ENCODE data around the gene C2CD4A. TPM values are rescaled to one million over a fixed set of nuclear protein-coding genes. Genes with fewer than 3 reads are reported as not detected.
A peak's percentile ranks its signal among the peaks of the same experiment; 100 is the strongest.

C2CD4A gene
- total and polyA plus RNA-seq, 9 of the 15 experiments (the other 6 are each of a cell fraction or from before 2014, with no cell fraction given): not detected

DNA sequence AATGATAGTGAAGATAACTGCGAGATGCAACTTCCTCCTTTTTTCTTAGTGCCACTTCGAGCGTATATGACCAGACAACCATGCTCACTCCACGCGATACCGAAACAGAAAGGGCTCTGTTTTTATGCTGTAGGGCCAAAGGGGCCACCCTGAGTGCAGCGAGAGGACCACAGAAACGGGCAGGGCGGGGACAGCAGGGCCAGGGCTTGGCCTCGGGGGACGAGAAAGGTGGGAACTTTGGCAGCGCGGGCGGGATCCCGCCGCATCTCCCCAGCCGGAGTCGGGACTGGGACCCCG, 7.0 kb upstream of the C2CD4A start (continued):
- TF ChIP-seq, protein P1, sequence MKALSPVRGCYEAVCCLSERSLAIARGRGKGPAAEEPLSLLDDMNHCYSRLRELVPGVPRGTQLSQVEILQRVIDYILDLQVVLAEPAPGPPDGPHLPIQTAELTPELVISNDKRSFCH (CRISPR knock-in tag; IDR thresholded peaks at IDR 0.05): no peak
- TF ChIP-seq, protein P1 (tag; IDR thresholded peaks at IDR 0.05): no peak
- no peak for TF ChIP-seq CEBPB (tag; IDR thresholded peaks at IDR 0.05)
- TF ChIP-seq SMARCC2 (IDR thresholded peaks at IDR 0.05; ENCODE audit: low read depth): no peak
- no peak for TF ChIP-seq ZFX (CRISPR knock-in tag; IDR thresholded peaks at IDR 0.05)
- no peak for TF ChIP-seq ZNF830 (CRISPR knock-in tag; IDR thresholded peaks at IDR 0.05)
- TF ChIP-seq, protein P2, sequence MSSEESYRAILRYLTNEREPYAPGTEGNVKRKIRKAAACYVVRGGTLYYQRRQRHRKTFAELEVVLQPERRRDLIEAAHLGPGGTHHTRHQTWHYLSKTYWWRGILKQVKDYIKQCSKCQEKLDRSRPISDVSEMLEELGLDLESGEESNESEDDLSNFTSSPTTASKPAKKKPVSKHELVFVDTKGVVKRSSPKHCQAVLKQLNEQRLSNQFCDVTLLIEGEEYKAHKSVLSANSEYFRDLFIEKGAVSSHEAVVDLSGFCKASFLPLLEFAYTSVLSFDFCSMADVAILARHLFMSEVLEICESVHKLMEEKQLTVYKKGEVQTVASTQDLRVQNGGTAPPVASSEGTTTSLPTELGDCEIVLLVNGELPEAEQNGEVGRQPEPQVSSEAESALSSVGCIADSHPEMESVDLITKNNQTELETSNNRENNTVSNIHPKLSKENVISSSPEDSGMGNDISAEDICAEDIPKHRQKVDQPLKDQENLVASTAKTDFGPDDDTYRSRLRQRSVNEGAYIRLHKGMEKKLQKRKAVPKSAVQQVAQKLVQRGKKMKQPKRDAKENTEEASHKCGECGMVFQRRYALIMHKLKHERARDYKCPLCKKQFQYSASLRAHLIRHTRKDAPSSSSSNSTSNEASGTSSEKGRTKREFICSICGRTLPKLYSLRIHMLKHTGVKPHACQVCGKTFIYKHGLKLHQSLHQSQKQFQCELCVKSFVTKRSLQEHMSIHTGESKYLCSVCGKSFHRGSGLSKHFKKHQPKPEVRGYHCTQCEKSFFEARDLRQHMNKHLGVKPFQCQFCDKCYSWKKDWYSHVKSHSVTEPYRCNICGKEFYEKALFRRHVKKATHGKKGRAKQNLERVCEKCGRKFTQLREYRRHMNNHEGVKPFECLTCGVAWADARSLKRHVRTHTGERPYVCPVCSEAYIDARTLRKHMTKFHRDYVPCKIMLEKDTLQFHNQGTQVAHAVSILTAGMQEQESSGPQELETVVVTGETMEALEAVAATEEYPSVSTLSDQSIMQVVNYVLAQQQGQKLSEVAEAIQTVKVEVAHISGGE (CRISPR knock-in tag; IDR thresholded peaks at IDR 0.05): no peak
- TF ChIP-seq CREM (IDR thresholded peaks at IDR 0.05; ENCODE audit: low read depth): peak; percentile 27; the same call in 1 of the 2 replicates
- no peak for TF ChIP-seq RBM34 (IDR thresholded peaks at IDR 0.05; ENCODE audit: borderline replicate concordance, insufficient read depth, low read length)
- TF ChIP-seq, protein P3, sequence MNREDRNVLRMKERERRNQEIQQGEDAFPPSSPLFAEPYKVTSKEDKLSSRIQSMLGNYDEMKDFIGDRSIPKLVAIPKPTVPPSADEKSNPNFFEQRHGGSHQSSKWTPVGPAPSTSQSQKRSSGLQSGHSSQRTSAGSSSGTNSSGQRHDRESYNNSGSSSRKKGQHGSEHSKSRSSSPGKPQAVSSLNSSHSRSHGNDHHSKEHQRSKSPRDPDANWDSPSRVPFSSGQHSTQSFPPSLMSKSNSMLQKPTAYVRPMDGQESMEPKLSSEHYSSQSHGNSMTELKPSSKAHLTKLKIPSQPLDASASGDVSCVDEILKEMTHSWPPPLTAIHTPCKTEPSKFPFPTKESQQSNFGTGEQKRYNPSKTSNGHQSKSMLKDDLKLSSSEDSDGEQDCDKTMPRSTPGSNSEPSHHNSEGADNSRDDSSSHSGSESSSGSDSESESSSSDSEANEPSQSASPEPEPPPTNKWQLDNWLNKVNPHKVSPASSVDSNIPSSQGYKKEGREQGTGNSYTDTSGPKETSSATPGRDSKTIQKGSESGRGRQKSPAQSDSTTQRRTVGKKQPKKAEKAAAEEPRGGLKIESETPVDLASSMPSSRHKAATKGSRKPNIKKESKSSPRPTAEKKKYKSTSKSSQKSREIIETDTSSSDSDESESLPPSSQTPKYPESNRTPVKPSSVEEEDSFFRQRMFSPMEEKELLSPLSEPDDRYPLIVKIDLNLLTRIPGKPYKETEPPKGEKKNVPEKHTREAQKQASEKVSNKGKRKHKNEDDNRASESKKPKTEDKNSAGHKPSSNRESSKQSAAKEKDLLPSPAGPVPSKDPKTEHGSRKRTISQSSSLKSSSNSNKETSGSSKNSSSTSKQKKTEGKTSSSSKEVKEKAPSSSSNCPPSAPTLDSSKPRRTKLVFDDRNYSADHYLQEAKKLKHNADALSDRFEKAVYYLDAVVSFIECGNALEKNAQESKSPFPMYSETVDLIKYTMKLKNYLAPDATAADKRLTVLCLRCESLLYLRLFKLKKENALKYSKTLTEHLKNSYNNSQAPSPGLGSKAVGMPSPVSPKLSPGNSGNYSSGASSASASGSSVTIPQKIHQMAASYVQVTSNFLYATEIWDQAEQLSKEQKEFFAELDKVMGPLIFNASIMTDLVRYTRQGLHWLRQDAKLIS (CRISPR knock-in tag; IDR thresholded peaks at IDR 0.05): 0 out of 2 replicates have a peak, but pooled peaks have one; percentile 69
- TF ChIP-seq, protein P4, sequence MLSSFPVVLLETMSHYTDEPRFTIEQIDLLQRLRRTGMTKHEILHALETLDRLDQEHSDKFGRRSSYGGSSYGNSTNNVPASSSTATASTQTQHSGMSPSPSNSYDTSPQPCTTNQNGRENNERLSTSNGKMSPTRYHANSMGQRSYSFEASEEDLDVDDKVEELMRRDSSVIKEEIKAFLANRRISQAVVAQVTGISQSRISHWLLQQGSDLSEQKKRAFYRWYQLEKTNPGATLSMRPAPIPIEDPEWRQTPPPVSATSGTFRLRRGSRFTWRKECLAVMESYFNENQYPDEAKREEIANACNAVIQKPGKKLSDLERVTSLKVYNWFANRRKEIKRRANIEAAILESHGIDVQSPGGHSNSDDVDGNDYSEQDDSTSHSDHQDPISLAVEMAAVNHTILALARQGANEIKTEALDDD (IDR thresholded peaks at IDR 0.05): no peak
- no peak for TF ChIP-seq MCM5 (IDR thresholded peaks at IDR 0.05; ENCODE audit: low read depth)
- TF ChIP-seq, protein P5, sequence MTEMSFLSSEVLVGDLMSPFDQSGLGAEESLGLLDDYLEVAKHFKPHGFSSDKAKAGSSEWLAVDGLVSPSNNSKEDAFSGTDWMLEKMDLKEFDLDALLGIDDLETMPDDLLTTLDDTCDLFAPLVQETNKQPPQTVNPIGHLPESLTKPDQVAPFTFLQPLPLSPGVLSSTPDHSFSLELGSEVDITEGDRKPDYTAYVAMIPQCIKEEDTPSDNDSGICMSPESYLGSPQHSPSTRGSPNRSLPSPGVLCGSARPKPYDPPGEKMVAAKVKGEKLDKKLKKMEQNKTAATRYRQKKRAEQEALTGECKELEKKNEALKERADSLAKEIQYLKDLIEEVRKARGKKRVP (CRISPR knock-in tag; IDR thresholded peaks at IDR 0.05): no peak
- no peak for TF ChIP-seq ZNF23 (CRISPR knock-in tag; IDR thresholded peaks at IDR 0.05)
- TF ChIP-seq, protein P6, sequence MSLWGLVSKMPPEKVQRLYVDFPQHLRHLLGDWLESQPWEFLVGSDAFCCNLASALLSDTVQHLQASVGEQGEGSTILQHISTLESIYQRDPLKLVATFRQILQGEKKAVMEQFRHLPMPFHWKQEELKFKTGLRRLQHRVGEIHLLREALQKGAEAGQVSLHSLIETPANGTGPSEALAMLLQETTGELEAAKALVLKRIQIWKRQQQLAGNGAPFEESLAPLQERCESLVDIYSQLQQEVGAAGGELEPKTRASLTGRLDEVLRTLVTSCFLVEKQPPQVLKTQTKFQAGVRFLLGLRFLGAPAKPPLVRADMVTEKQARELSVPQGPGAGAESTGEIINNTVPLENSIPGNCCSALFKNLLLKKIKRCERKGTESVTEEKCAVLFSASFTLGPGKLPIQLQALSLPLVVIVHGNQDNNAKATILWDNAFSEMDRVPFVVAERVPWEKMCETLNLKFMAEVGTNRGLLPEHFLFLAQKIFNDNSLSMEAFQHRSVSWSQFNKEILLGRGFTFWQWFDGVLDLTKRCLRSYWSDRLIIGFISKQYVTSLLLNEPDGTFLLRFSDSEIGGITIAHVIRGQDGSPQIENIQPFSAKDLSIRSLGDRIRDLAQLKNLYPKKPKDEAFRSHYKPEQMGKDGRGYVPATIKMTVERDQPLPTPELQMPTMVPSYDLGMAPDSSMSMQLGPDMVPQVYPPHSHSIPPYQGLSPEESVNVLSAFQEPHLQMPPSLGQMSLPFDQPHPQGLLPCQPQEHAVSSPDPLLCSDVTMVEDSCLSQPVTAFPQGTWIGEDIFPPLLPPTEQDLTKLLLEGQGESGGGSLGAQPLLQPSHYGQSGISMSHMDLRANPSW (CRISPR knock-in tag; IDR thresholded peaks at IDR 0.05): no peak
- no peak for TF ChIP-seq RCOR1 (IDR thresholded peaks at IDR 0.05; ENCODE audit: borderline replicate concordance in 1 of 2, low read depth in 2 of 2, low read length in 2 of 2)

Data from K562 (cell line).